ENCODE data around the gene CABP7.
A peak's percentile ranks its signal among the peaks of the same experiment; 100 is the strongest.

Gene CABP7

GRCh38 chr22:29702000-29702930 is 17.5 kb upstream of the CABP7 start:
- DNase-seq (ENCODE audit: low read depth) = no peak

- DNase-seq (ENCODE audit: low read depth) = no peak
Measured at GRCh38 chr22:29702931-29703501, 16.8 kb upstream of the CABP7 start.

- no peak for DNase-seq (ENCODE audit: low read depth)
Measured at GRCh38 chr22:29703569-29704195, 16.1 kb upstream of the CABP7 start.

- no peak for DNase-seq (ENCODE audit: low read depth)
Measured at GRCh38 chr22:29704528-29705285, 15.1 kb upstream of the CABP7 start.

- DNase-seq (ENCODE audit: low read depth) = no peak
Measured at GRCh38 chr22:29705651-29706050, 14.2 kb upstream of the CABP7 start.

DNA sequence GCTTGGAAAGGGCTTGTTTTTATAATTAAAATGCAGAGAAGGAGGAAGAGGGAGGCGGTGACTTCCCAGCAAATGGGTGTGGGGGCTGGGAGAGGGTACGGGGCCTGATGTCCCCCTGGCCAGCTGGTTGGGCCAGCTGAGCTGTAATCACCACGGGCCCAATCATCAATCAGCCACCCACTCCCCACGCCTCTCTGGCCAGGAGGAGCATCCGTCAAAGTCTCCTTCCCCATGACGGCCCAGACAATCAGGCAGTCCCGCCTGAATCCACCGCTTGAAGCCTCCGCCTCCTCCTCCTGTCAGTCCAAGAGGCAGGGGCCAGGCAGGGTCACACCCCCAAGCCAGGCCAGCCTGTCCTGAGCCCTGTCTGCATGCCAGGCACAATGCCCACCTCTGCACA is 13.3 kb upstream of the CABP7 start:
- DNase-seq (ENCODE audit: low read depth) = no peak

DNA sequence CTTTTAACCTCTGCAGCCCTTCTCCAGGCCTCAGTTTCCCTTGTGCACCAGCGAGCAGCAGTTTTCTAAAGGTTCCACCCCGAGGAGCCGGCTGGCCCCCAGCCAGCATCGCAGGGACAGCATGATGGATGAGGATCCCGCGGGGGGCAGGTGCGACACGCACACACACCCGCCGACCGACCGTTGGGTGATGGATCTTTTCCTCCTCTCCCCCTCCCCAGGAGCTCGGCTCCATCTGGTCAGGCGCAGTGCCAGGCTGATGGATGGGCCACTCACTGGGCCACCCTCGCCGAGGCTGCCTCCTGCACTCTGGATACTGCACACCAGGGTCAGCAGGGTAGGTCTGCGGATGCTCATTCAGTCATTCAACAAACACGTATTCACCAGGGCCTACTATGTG is 12.8 kb upstream of the CABP7 start:
- DNase-seq (ENCODE audit: low read depth) = no peak

DNA sequence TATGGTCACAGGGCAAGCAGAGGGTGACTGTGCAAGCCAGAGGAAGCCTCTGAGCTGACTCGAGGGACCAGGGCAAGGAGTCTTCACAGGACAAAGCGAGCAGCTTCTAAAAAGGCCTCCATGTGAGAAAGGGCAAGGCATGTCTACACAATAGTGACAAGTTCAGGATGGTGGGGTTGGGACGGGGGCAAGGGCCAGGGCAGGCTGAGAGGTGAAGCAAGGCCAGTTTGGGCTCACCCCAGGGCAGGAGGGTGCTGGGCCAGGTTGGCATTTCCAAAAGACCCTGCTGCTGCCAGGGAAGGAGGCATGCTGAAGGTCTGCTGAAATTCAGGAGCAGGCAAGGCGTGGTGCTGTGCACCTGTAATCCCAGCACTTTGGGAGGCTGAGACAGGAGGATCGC is 12.3 kb upstream of the CABP7 start:
- no peak for DNase-seq (ENCODE audit: low read depth)

DNA sequence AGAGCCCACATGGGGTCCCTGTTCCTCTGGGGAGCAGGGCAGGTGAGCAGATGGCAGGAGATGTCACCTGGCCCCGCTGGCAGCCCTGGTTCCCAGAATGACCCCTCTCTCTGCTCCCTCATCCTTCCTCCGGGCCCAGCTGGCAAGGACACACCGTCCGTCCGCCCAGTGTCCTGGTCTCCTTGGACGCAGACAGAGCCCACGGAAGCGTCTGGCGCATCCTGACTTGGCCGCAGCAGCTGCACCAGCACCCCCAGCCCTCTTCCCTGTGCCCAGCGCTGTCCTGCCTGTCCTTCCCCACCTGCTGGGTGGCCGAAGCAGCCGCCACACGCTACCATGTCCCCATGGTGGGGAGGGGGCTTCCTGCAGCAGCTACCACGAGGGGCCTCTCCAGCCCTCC is 9.6 kb upstream of the CABP7 start:
- DNase-seq (ENCODE audit: low read depth) = no peak

- no peak for DNase-seq (ENCODE audit: low read depth)
Measured at GRCh38 chr22:29710922-29711593, 8.7 kb upstream of the CABP7 start.

DNA sequence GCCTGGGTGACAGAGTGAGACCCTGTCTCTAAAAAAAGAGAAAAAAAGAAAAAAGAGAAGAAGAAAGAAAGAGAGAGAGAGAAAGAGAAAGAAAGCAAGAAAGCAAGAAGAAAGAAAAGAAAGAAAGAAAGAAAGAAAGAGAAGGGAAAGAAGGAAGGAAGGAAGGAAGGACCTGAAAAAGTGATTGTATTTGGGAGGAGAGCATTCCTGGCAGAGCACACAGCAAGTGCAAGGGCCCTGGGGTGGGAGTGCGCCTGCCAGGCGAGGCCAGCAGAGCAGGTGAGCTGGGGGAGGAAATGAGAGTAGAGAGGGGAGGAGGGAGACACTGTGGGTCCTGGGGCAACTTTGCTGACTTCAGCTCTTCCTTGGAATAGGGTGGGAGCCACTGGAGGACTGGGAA is 7.7 kb upstream of the CABP7 start:
- no peak for DNase-seq (ENCODE audit: low read depth)

DNA sequence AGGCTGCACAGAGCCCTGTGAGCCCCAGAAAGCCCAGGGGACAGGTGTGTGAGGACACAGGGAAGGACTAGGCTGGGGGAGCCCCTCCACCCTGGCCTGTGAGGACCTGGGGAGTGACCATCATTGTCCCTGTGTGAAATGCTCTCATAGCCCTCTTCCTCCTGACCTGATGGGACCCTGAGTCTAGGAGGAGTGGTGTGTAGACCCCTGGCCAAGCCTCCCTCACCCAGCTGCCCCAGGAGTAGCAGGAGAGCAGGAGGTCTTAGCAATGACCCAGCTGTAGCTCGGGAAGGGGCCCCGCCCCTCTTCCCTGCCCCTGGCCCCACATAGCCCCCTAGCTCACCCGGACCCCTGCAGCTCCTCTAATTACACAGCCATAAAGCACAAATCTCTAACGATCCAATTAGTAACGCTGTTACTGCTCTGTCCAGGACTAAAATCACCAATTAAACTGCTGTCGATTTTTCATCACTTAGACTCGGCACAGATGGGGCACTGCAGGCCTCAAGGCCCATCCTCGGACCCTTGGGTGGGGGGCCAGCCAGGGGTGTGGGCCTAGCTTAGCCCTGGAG is 6.6 kb upstream of the CABP7 start:
- DNase-seq (ENCODE audit: low read depth) = no peak

DNA sequence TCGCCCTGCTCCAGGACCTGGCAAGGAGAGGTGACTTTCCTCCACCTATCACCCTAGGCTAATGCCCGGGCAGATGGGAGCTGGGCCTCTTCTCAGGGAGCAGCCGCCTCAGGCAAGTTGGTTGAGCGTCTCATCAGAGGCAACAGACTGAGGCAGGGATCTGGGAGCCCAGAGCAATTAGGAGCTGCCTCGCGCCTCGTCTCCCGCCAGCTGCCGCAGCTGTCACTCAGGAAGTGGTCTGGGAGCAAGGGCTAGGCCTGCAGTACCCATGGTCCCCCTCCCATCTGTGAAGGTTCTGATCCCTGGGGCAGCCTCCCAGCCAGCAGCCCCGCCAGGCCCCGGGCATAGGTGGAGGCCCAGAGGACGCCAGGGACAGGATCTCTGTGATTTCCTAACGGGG is 4.6 kb upstream of the CABP7 start:
- DNase-seq (ENCODE audit: low read depth) = no peak

GRCh38 chr22:29715705-29716104 is 4.1 kb upstream of the CABP7 start:
- no peak for DNase-seq (ENCODE audit: low read depth)

DNA sequence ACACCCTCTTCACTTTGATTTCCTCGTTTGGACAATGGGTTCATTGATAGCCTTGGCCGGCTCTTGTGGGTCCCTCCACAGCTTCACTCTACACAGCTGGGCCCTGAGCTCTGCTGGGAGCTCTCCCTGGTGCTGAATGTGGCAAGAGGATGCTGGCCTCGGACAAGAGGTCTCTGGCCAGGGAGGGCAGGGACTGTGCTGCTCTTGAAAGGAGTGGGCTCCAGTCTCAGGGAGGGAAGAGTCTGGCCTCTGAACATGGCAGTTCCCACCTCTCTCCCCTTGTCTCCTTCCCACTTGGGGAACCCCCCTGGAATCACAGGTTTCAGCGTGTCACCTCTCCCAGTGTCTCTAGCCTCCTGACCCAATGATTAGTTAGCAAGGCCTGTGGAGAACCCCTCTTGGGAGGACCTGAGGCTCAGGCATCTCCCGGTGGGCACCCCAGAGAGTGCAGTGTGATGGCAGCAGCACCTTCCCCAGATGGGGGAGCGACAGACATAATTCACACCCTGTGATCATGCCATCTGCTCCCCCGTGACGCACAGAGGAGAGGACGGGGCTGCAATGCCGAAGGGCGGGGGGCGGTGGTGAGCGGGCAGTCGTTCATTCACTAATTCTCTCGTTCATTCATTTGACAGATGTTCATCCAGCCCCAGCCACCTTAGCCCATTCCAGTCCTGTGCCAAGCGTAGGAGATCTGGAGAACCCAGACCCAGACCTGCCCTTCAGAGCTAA is 2.8 kb upstream of the CABP7 start:
- peak; percentile 35 for DNase-seq (ENCODE audit: low read depth)

DNA sequence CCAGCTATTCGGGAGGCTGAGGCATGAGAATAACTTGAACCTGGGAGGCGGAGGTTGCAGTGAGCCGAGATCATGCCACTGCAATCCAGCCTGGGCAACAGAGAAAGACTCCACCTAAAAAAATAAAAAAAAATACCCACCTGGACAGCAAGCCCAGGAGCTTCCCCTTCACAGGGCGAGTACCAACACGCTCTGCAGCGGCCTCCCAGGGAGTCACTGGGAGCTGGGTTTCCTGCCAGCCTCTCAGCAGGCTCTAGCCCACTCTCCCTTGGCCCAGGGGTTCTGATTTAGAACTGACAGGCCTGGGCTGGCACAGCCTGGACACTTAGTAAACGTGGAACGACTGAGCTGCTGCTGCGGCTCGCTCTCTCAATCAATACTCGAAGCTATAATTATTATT is 2.0 kb upstream of the CABP7 start:
- no peak for DNase-seq (ENCODE audit: low read depth)

- DNase-seq (ENCODE audit: low read depth) = no peak
Measured at GRCh38 chr22:29718949-29719898, 579 bp upstream of the CABP7 start.

GRCh38 chr22:29720811-29721323 is 1.1 kb downstream of the CABP7 start:
- DNase-seq (ENCODE audit: low read depth) = no peak

- no peak for DNase-seq (ENCODE audit: low read depth)
Measured at GRCh38 chr22:29722151-29722550, 2.3 kb downstream of the CABP7 start.

All from non-pigmented ciliary epithelial cell (primary cell).